Measurements from ENCODE around the gene CGN.

Gene CGN

GRCh38 chr1:151482017-151482416, 29.2 kb upstream of the CGN start:
- DNase-seq (ENCODE audit: insufficient read length): no peak
- no peak for FAIRE-seq
- TF ChIP-seq TAF1 (IDR thresholded peaks at IDR 0.05; ENCODE audit: borderline replicate concordance, low read depth, low read length): no peak
- TF ChIP-seq POLR2A (IDR thresholded peaks at IDR 0.05; ENCODE audit: low read depth, low read length): no peak
- no peak for TF ChIP-seq POLR2AphosphoS5 (IDR thresholded peaks at IDR 0.05; ENCODE audit: low read depth, low read length)

GRCh38 chr1:151485685-151486255, 25.4 kb upstream of the CGN start:
- FAIRE-seq: no peak
- DNase-seq (ENCODE audit: insufficient read length): no peak
- TF ChIP-seq POLR2A (IDR thresholded peaks at IDR 0.05; ENCODE audit: low read depth, low read length): no peak
- no peak for TF ChIP-seq POLR2AphosphoS5 (IDR thresholded peaks at IDR 0.05; ENCODE audit: low read depth, low read length)
- TF ChIP-seq TAF1 (IDR thresholded peaks at IDR 0.05; ENCODE audit: borderline replicate concordance, low read depth, low read length): no peak

- DNase-seq (ENCODE audit: insufficient read length) (no peak), FAIRE-seq (no peak)
- no peak for TF ChIP-seq POLR2A (IDR thresholded peaks at IDR 0.05; ENCODE audit: low read depth, low read length)
- TF ChIP-seq POLR2AphosphoS5 (IDR thresholded peaks at IDR 0.05; ENCODE audit: low read depth, low read length): no peak
- TF ChIP-seq TAF1 (IDR thresholded peaks at IDR 0.05; ENCODE audit: borderline replicate concordance, low read depth, low read length): no peak
Observed at GRCh38 chr1:151486557-151486956, 24.6 kb upstream of the CGN start.

GRCh38 chr1:151491641-151492040, 19.5 kb upstream of the CGN start:
- DNase-seq (ENCODE audit: insufficient read length) (no peak), FAIRE-seq (no peak)

GRCh38 chr1:151492120-151492519, 19.1 kb upstream of the CGN start:
- FAIRE-seq (no peak), DNase-seq (ENCODE audit: insufficient read length) (no peak)
- TF ChIP-seq POLR2AphosphoS5 (IDR thresholded peaks at IDR 0.05; ENCODE audit: low read depth, low read length) (no peak), POLR2A (IDR thresholded peaks at IDR 0.05; ENCODE audit: low read depth, low read length) (no peak), TAF1 (IDR thresholded peaks at IDR 0.05; ENCODE audit: borderline replicate concordance, low read depth, low read length) (no peak)

More at GRCh38 chr1:151491641-151492040, 19.5 kb upstream of the CGN start:
- no peak for TF ChIP-seq TAF1 (IDR thresholded peaks at IDR 0.05; ENCODE audit: borderline replicate concordance, low read depth, low read length)
- TF ChIP-seq POLR2A (IDR thresholded peaks at IDR 0.05; ENCODE audit: low read depth, low read length): no peak
- TF ChIP-seq POLR2AphosphoS5 (IDR thresholded peaks at IDR 0.05; ENCODE audit: low read depth, low read length): no peak

- DNase-seq (ENCODE audit: insufficient read length) (no peak), FAIRE-seq (no peak)
- TF ChIP-seq TAF1 (IDR thresholded peaks at IDR 0.05; ENCODE audit: borderline replicate concordance, low read depth, low read length): no peak
- TF ChIP-seq POLR2AphosphoS5 (IDR thresholded peaks at IDR 0.05; ENCODE audit: low read depth, low read length): no peak
- no peak for TF ChIP-seq POLR2A (IDR thresholded peaks at IDR 0.05; ENCODE audit: low read depth, low read length)
Observed at GRCh38 chr1:151493042-151493441, 18.1 kb upstream of the CGN start.

- FAIRE-seq (peak; percentile 17), DNase-seq (ENCODE audit: insufficient read length) (no peak)
- TF ChIP-seq TAF1 (IDR thresholded peaks at IDR 0.05; ENCODE audit: borderline replicate concordance, low read depth, low read length) (no peak), POLR2A (IDR thresholded peaks at IDR 0.05; ENCODE audit: low read depth, low read length) (no peak), POLR2AphosphoS5 (IDR thresholded peaks at IDR 0.05; ENCODE audit: low read depth, low read length) (no peak)
Observed at GRCh38 chr1:151494741-151495281, 16.4 kb upstream of the CGN start.

- no peak for TF ChIP-seq POLR2AphosphoS5 (IDR thresholded peaks at IDR 0.05; ENCODE audit: low read depth, low read length)
- no peak for TF ChIP-seq TAF1 (IDR thresholded peaks at IDR 0.05; ENCODE audit: borderline replicate concordance, low read depth, low read length)
- TF ChIP-seq POLR2A (IDR thresholded peaks at IDR 0.05; ENCODE audit: low read depth, low read length): no peak
- no peak for FAIRE-seq
- no peak for DNase-seq (ENCODE audit: insufficient read length)
Observed at GRCh38 chr1:151495316-151495715, 15.9 kb upstream of the CGN start.

GRCh38 chr1:151499365-151499764, 11.8 kb upstream of the CGN start:
- DNase-seq (ENCODE audit: insufficient read length) (no peak), FAIRE-seq (no peak)
- TF ChIP-seq TAF1 (IDR thresholded peaks at IDR 0.05; ENCODE audit: borderline replicate concordance, low read depth, low read length) (no peak), POLR2A (IDR thresholded peaks at IDR 0.05; ENCODE audit: low read depth, low read length) (no peak), POLR2AphosphoS5 (IDR thresholded peaks at IDR 0.05; ENCODE audit: low read depth, low read length) (no peak)

- TF ChIP-seq TAF1 (IDR thresholded peaks at IDR 0.05; ENCODE audit: borderline replicate concordance, low read depth, low read length) (no peak), POLR2AphosphoS5 (IDR thresholded peaks at IDR 0.05; ENCODE audit: low read depth, low read length) (no peak), POLR2A (IDR thresholded peaks at IDR 0.05; ENCODE audit: low read depth, low read length) (no peak)
- DNase-seq (ENCODE audit: insufficient read length): no peak
- FAIRE-seq: no peak
Observed at GRCh38 chr1:151499930-151500329, 11.3 kb upstream of the CGN start.

GRCh38 chr1:151501474-151501873, 9.7 kb upstream of the CGN start:
- no peak for DNase-seq (ENCODE audit: insufficient read length)
- no peak for FAIRE-seq
- TF ChIP-seq TAF1 (IDR thresholded peaks at IDR 0.05; ENCODE audit: borderline replicate concordance, low read depth, low read length): no peak
- TF ChIP-seq POLR2AphosphoS5 (IDR thresholded peaks at IDR 0.05; ENCODE audit: low read depth, low read length): no peak
- TF ChIP-seq POLR2A (IDR thresholded peaks at IDR 0.05; ENCODE audit: low read depth, low read length): no peak

- TF ChIP-seq TAF1 (IDR thresholded peaks at IDR 0.05; ENCODE audit: borderline replicate concordance, low read depth, low read length): no peak
- TF ChIP-seq POLR2A (IDR thresholded peaks at IDR 0.05; ENCODE audit: low read depth, low read length): no peak
- TF ChIP-seq POLR2AphosphoS5 (IDR thresholded peaks at IDR 0.05; ENCODE audit: low read depth, low read length): no peak
Observed at GRCh38 chr1:151502035-151502700, 9.0 kb upstream of the CGN start.

More at GRCh38 chr1:151502035-151502700, 9.0 kb upstream of the CGN start:
- no peak for DNase-seq (ENCODE audit: insufficient read length)
- no peak for FAIRE-seq

All from GM12892 (cell line).